NCI-H82 treated with DMSO at 0.1 percent for 48 hours (cell line): Measurements from ENCODE around the gene ZYG11B.
A peak's percentile ranks its signal among the peaks of the same experiment; 100 is the strongest.
"Not testable (repeated sequence)": the region's sequence is repeated elsewhere in the genome, so short reads cannot be mapped to it uniquely, and the experiment has no call there.

ENCODE experiments used
- DNase-seq: peaks from one replicate; lab custom pipeline; 2025; ENCODE audit not compliant: unreplicated experiment; lab: John Stamatoyannopoulos, UW

ZYG11B gene

DNA sequence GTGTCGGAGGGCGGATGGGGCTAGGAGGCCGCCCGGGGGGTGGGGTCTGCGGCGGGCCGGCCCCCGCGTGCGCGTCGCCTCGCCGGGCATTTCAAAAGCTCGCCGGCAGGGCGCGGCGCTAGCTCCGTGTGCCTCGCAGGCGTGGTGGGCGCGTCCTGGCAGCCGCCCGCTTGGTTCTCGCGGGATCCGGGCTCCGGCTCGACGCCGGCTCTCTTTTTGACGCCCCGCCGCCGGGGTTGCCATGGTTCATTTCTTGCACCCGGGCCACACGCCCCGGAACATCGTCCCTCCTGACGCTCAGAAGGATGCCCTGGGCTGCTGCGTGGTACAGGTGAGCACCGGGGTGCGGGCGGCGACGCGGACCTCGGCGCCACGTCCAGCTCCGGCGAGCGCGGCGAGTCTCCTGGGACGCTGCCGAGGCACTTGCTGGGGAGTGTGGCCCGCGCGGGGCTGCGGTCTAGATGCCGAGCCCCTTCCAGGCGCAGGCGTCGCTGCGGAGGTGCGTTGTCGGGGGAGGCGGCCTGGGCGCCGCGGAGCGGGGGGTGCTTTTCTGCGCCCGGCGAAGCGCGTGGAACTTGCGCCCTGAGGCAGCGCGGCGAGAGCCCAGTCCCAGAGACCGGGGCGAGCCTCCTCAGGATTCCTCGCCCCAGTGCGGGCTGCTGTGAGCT is 116.5 kb downstream of the ZYG11B start, which contains the start of gene ZYG11A:
Gene ZYG11A, plus strand, starts transcription at position 118 of the 668 bp plus-strand sequence. Its CDS starts 124 bp downstream, at position 242.
- DNase-seq = peak; percentile 81

GRCh38 chr1:52845119-52845518 is 118.9 kb downstream of the ZYG11B start:
- DNase-seq = not testable (repeated sequence)

GRCh38 chr1:52848423-52848822 is 122.2 kb downstream of the ZYG11B start:
- no peak for DNase-seq

GRCh38 chr1:52850951-52851350 is 124.7 kb downstream of the ZYG11B start:
- no peak for DNase-seq

DNA sequence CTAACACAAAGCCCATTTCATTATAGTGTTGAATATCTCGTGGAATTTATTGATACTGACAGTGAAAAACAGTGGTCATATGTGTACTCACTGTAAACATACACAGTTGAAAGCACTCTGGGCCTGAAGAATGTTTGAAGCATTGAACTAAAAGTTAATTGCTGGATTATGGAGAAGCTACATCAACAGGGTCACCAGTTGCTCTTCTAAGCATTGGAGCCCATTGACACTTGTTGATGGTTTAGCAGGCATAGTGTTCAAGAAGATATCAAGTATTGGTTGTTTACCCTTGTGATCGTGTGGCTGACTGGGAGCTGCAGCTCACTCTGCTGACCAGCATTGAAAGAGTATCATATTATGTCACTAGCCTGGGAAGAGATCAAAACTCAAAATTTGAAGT is 126.6 kb downstream of the ZYG11B start:
- DNase-seq = no peak

GRCh38 chr1:52855584-52855983 is 129.3 kb downstream of the ZYG11B start:
- DNase-seq = no peak

GRCh38 chr1:52856026-52856425 is 129.8 kb downstream of the ZYG11B start:
- no peak for DNase-seq

DNA sequence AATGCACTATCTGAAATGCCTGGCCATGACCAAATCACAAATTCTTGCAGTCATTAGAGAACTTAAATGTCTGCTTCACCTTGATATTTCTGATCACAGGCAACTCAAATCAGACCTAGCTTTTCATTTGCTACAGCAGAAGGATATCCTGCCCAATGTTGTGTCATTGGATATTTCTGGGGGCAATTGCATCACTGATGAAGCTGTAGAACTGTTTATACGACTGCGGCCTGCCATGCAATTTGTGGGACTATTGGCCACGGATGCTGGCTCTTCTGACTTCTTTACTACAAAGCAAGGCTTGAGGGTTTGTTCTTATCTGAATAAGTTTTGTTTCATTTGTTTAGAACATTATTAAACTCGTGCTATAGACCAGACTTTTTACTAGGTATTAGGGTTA is 131.2 kb downstream of the ZYG11B start:
- no peak for DNase-seq

DNA sequence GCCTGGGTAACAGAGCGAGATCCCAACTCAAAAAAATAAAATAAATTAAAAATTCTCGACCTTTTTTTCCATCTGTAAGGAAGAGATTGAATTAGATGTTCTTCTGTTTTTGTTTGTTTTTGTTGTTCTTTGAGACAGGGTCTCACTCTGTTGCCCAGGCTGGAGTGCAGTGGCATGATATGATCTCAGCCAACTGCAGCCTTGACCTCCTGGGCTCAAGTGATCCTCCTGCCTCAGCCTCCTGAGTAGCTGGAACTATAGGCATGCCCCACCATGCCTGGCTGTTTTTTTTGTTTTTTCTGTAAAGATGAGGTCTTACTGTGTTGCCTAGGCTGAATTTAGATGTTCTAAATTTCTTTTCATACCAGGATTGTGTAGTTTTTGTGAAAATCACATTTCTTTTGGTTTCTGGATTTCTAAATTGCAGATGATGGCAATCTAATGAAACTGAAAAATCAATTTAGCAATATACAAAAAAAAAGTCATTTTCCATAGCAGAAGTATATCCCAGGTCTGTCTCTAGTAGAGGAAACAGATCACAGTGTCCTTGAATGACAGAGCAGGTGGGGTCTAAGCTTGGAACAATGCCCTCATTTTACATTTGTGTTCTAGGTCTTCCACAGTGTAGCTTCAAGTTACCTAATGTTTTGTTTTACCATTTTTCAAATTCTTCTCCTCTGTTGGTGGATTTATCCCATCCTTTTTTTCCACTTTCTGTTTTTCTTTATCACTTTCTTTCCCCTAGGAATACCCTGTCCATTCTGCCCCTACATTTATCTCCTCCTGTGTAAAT is 136.6 kb downstream of the ZYG11B start:
- DNase-seq = no peak

DNA sequence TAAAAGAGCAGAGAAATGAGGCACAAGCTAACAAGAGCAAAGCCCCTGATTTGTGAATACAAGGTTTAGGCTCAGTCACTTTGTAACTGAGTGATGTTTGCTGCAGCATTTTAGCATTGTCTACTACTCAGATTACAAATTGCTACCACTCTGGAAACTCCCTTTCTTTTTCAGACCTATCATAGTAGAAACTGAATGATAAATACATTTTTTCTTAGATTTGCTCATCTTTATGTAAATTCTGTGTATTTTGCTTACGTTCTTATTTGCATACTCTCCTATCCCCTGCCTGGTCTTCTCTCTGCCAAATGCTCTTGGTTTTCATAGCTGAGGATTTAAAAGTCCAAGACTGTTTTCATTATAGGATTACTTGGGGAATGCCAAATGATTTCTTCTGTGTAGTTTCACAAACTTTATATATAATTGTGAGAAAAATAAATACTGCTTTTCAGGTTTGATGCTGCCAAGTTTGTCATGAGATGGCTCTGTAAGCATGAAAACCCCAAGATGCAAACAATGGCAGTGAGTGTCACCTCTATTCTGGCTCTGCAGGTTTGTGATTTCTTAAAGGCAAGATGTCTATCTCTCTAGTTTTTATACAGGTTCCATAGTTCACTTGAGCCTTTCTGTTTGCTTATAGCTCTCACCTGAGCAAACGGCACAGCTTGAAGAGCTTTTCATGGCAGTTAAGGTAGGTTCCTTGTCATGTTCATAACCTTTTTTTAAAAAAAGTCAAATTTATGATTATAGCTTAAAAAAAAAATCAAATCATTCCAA is 141.0 kb downstream of the ZYG11B start:
- DNase-seq = no peak

DNA sequence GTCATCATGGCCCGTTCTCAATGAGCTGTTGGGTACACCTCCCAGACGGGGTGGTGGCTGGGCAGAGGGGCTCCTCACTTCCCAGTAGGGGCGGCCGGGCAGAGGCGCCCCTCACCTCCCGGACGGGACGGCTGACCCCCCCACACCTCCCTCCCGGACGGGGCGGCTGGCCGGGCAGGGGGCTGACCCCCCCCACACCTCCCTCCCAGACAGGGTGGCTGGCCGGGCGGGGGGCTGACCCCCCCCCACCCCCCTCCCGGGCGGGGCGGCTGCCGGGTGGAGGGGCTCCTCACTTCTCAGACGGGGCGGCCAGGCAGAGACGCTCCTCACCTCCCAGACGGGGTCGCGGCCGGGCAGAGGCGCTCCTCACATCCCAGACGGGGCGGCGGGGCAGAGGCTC is 143.5 kb downstream of the ZYG11B start:
- not testable (repeated sequence) for DNase-seq

GRCh38 chr1:52876843-52877242 is 150.6 kb downstream of the ZYG11B start:
- DNase-seq = no peak
